GM19452 (cell line): Measurements from ENCODE around the gene SMIM24.
"Not testable (repeated sequence)": the region's sequence is repeated elsewhere in the genome, so short reads cannot be mapped to it uniquely, and the experiment has no call there.

Source experiments
- ATAC-seq: cut with Tn5 transposase; IDR thresholded peaks from one replicate; pipeline ENCODE4 v1.9.1; 2021; ENCODE audit not compliant: unreplicated experiment

The SMIM24 gene

DNA sequence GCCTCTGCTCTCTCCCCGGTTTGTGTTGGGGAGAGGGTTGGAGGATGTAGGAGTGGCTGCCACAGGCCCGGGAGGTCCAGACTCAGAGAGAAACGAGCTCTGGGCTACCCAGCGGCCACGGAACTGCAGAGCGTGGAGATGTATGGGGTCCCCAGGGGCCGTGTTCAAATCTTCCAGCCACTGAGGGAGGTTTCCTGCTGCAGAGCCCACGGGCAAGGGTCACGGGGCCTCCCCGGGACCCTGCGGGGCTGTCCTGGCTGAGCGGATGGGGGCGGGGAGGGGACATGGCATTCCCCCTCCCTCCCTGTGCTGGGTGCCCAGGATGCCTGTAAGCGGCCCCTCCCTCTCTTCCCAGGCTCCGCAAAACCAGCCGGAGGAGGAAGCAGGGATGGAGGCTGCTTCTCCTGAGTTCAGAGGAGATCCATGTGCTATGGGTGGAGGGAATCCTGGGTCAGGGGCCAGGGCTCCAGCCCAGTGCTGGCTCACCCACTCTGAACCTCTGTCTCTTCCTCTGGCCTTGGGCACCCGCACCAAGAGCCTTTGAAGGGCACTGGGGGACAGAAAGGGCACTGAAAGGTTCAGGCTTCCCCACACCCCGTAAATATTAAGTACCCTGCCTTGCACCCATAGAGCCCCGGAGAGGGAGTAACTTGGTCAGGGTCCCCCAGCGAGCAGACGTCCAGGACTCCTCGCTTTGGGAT lies 22.6 kb downstream of the SMIM24 start:
- no peak for ATAC-seq

DNA sequence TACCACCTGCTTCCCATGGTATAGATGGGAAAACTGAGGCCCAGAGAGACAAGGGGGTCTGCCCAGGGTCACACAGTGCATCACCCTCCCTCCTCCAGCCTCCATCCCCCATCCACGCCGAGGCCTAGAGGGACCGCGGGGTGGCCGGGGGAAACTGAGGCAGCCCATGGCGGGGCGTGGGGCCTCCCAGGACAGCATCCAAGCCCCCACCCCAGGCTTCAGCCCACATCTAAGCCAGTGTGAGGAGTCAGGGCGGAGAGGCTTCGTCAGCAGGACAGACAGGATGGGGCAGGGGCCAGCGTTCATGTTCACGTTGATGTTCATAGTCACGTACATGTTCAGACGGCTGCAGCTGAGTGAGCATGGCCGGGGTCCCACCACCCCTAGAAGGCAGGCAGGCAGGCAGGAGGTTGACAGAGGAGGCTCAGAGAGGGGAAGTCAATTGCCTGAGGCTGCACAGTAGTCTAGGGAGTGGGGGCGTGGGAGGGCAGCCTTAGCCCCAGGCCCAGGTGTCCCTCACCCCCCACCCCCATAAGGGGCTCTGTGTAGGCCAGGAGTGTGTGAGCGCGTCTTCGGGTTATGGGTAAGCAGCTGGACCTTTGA lies 23.3 kb downstream of the SMIM24 start:
- no peak for ATAC-seq

DNA sequence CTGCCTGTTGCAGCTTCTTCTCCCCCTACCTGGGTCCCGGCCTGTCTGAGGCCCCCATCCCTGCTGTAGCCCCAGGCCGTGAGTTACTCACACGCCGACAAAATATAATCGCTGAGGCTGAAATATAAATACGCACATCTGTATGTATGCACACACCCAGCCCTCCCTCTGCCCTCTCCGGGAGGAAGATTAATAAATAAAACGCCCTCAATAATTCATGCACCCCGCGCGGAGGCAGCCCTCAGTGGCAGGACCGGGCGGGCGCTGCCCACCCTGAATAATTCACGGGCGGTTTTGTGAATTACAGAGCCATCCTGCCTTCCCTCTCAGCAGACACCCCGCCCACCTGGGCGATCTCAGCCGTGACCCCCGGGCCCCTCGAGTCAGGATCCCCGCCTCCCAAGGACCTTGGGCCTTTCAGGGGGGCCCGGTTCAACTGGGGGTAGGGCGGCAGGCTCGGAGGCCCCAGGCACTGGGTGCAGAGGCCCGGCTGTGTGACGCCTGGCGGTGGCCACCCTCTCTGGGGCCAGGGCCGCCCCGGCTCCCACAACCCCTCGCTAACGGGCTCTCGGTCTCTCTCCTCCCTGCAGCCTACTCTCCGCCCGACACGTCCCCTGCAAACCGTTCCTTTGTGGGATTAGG lies 24.2 kb downstream of the SMIM24 start:
- ATAC-seq, result no peak

DNA sequence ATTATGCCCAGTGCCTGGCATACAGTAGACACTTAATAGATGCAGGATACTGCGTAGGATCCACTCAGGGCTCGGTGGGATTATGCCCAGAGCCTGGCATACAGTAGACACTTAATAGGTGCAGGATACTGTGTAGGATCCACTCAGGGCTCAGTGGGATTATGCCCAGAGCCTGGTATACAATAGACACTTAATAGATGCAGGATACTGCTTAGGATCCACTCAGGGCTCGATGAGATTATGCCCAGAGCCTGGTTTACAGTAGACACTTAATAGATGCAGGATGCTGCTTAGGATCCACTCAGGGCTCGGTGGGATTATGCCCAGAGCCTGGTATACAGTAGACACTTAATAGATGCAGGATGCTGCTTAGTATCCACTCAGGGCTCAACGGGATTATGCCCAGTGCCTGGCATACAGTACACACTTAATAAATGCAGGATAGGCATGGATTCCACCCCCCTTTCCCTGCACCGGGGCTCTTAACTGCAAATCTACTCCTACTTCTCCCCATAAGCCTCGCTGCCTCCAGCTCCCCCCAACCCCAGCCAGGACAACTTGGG lies 24.9 kb downstream of the SMIM24 start:
- no peak for ATAC-seq

DNA sequence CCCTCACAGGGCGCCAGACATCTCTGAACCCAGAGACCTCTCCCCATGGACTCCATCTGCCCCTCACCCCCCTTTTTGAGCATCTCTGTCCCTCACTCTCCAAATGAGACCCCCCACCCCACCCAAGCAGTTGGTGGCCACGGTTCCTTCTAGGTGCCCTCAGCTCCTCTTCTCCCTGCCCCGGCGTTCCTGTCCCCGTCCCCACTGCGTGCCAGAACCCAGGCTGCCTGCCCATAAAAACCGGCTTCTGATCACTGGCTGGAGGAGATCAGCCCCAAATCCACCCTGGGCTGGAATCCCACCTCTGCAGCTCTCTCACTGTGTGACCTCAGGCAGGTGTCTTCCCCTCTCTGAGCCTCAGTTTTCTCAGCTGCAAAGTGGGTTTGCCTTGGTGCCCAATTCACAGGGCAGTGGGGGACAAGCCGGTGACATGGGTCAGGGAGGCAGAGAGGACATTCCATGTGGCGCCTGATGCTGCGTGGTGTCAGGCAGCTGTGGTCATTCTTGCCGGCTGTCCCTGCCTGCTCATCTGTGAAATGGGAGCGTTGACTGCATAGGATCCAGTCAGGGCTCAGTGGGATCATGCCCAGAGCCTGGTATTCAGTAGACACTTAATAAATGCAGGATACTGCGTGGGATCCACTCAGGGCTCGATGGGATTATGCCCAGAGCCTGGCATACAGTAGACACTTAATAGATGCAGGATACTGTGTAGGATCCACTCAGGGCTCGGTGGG lies 25.5 kb downstream of the SMIM24 start:
- no peak for ATAC-seq

DNA sequence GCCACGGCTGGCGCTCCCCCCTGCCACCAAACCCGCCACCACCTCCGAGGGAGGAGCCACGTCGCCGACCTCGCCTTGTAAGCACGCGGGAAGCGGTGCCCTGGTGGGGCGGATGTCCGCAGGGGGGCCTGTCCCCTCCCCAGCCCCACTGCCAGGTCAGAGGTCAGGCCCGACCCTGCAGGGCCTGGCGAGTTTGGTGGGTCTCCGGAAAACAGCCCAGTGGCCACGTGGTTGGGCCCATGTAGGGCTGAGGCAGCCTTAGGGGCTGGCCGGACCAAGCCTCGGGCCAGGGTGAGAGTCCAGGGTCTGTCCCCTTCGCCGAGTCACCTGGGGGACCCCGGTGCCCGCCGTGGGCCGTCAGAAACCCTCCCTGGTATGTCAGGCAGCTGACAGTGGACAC lies 26.5 kb downstream of the SMIM24 start:
- no peak for ATAC-seq

DNA sequence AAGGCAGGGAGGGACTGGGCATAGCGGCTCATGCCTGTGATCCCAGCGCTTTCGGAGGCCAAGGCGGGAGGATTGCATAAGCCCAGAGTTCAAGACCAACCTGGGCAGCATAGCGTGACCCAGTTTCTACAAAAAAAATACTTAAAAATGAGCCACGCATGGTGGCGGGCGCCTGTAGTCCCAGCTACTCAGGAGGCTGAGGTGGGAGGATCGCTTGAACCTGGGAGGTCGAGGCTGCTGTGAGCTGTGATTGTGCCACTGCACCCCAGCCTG lies 27.4 kb downstream of the SMIM24 start:
- not testable (repeated sequence) for ATAC-seq

DNA sequence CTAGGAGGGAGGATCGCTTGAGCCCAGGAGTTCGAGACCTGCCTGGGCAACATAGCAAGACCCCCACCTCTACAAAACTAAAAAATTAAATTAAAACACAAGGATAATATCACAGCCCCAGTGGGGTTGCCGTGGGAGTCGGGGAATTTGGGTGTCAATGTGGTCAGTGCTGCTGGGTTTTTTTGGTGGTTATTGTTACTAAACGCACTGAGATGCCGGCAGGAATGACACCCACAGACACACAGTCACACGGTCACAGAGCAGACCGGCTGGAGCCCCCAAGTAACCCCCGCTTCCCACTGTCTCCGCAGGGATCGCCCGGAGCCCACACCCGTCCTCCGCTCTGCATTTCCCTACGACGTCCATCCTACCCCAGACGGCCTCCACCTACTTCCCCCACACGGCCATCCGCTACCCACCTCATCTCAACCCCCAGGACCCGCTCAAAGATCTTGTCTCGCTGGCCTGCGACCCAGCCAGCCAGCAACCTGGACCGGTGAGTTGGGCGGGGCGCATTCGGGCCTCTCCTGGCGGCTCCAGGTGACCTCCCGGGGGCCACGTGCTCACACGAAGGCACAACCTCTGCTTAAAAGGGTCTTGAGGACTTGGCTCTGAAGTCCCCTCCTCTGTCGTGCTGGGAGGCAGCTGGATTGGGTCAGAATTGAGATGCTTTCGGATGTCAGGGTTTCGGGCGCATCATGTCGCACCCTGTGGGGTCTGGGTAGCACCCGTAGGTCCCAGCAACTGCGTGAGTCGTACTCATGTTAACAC lies 28.0 kb downstream of the SMIM24 start:
- ATAC-seq, result no peak

DNA sequence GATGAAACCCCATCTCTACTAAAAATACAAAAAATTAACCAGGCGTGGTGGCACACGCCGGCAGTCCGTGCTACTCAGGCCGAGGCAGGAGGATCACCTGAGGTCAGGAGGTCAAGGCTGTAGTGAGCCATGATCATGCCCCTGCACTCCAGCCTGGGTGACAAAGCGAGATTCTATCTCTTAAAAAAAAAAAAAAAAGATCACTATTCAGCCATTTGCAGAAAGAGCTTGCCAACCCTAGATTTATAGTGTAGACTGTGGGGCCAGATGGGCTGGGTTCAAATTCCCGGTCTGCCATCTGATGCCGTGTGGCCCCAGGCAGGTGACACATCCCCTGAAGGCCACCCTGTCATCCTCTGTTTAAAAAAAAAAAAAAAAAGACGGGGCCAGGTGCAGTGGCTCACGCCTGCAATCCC lies 28.9 kb downstream of the SMIM24 start:
- no peak for ATAC-seq

DNA sequence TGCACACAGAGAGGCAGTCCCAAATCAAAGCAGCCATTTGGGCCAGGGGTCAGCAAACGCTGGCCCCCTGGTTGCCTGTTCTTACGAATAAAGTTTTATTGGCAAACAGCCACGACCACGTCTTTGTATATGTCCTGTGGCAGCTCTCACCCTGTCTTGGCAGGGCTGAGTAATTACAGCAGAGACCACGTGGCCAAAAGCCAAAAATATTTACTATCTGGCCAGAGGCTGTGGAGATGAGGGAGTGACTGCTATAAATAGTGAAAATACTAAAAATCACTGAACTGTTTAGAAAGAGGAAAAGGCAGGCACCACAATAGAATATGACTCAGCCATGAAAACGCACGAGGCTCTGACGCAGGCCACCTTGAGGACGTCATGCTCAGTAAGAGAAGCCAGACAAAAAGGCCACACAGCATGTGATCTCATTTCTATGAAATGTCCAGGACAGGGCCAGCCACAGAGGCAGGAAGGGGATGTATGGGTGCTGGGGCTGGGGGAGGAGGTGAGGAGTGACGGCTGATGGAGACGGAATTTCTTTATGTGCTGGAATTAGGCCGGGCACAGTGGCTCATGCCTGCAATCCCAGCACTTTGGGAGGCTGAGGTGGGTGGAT lies 29.4 kb downstream of the SMIM24 start:
- ATAC-seq, result no peak

DNA sequence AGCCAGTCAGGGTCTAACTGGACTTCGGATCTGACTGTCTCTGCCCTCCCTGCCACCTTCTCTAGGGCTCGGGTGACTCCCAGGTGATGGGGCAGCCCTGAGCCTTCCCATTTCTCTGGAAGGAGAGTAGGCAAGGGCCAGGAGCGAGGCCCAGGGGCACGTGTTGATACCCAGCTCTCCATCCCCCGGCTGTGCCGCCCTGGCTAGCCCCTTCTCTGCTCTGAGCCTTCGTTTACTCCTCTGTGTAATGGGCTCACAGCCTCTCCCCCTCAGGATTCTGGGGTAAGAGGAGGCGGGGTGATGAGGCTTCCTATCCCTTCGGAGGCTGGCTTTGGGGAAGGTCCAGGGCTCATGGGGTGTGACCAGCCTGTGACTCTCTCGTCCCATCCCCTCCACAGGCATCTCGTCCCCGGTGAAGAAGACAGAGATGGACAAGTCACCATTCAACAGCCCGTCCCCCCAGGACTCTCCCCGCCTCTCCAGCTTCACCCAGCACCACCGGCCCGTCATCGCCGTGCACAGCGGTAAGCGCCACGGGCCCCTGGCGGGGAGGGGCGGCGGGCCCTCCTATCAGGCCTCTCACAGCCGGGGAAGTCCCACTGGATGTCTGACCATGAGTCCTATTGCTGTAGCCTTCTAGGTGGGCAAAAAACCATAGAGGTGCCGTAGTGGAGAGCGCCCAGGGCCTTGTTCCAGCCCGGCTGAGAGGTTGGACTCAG lies 31.6 kb downstream of the SMIM24 start:
- no peak for ATAC-seq

DNA sequence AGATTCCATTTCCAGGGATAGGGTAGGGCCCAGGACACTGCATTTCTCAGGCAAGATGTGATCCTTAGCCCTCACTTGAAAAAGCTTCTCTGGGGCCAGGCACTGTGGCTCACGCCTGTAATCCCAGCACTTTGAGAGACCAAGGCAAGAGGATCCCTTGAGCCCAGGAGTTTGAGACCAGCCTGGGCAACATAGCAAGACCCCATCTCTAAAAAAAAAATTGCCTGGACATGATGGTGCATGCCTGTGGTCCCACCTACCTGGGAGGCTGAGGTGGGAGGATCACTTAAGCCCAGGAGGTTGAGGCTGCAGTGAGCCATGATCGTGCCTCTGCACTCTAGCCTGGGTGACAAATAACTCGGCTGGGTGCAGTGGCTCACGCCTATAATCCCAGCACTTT lies 33.7 kb downstream of the SMIM24 start:
- not testable (repeated sequence) for ATAC-seq

DNA sequence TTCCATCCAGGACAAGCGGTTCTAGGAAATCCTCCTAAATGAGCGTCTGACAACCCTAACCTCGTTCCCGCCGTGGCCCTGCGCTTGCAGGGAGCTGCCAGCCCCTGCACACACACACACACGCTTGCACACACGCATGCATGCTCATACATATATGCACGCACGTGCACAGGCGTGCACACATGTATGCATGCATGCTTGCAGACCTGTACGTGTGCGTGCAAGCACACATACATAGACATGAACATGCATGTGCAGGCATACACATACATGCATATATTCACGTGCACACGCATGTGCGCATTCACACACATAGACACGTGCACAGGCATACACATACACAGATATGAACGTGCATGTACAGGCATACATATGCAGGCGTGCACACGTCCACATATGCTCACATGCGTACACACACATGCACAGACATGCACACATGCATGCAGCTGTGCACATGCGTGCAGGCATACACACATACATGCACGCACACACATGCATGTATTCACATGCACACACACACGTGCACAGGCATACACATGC lies 35.6 kb downstream of the SMIM24 start:
- no peak for ATAC-seq

DNA sequence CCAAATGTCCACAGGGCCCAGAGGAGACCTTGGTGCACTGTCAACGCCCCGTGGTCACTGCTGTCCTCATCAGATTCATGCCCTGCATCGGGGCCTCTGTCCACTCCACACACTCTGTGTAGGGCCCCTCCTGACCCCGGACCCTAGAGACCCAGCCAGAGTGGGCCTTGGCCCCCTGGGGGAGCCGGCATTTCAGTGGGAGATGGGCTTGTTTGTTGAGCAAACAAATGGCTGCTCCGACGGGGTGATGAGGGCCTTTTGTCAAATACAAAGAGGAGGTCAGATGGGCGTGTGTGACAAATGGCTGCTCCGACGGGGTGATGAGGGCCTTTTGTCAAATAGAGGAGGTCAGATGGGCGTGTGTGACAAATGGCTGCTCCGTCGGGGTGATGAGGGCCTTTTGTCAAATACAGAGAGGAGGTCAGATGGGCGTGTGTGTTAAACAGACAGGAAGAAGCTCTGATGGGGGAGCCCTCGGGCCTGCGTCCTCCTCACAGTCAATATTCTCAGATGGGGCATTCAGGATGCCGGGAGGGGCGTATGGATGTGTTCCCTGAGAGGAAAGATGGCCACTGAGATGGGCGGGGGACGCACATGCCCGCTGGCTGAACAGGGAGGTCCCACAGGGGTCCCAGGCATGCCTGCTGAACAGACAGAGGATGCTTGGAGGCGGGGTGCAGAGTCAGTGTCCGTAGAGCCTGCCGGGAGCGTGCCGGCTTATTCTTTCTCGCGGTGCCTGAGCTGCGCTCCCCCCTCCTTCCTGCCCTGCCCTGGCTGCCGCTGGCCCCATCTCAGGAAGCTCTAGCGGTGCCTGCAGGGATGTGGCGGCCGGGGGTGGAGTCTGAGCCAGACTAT lies 36.3 kb downstream of the SMIM24 start:
- no peak for ATAC-seq

DNA sequence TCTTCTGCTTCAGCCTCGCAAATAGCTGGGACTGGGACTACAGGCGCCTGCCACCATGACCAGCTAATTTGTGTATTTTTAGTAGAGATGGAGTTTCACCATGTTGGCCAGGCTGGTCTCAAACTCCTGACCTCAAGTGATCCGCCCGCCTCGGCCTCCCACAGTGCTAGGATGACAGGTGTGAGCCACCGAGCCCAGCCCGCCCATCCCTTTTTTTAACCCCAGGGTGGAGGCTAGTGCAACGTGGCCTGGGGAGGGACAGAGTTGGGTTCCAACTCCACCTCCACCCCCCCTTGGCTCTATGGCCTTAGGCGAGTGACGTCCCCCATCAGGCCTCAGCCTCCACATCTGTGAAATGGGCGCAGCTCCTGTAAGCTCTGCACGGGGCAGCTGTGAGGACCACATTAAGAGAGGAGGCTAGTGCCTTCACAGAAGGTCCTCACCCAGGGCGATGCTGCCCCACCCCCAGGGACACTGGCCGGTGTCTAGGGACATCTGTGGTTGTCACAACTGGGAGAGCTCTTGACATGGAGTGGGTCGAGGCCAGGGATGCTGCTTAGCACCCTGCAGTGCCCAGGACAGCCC lies 37.7 kb downstream of the SMIM24 start:
- ATAC-seq, result no peak

DNA sequence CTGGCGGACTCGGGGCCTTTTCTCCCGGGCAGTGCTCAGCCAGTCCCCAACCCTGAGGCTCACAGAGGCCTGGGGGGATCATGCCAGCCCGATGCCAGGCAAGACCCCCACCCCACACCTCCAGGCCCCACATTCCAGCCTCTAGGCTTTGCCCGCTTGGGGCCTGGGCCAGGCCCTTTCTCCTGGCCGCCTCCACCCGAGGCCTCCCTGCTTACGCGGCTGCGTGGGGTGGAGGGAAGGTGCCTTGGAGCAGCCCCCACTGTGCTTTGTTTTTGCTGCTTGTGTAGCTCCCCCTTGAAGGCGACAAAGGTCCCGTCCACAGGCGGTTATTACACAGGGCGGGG lies 38.4 kb downstream of the SMIM24 start:
- ATAC-seq, result no peak

DNA sequence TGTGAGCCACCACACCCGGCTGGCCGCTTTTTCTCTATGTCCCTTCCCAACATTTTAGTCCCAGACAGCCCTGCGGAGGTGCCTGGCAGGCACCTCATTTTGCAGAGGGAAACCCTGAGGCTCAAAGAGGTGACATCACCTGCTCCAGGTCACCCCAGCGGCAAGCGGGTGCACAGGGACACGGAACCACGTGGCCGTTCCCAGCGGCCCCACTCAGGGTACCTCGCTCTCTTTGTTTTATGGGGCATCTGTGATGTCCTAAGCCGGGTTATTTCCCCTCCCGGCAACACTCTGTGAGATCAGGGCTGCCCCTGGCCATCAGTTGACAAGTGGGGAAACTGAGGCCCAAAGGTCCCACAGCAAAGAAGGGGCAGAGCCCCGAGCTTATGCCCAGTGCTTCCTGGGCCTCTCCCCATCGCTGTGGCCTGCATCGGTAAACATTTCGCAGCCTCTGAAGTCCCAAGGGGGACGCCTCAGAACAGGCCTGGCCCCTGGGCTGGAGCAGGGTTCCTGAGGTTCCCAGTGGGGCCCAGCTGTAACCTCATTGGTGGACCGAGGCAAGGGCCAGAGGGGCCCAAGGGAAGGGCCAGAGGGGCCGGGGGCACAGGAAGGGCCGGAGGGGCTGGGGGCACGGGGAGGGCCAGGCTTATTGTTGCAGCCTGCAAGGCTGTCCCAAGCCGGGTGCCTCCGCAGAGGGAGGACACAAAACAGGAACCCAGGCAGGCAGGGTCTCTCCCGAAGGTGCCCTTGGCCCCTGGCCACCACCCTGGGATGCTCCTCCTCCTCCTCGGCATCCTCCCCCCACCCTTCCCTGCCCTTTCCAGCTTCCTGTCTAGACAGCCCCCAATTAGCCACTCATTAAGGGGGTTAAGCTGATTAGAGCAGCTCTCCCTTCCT lies 39.0 kb downstream of the SMIM24 start:
- no peak for ATAC-seq
